GM12878 (cell line): ENCODE measurements around the gene BCL2L14. TPM values are rescaled to one million over a fixed set of nuclear protein-coding genes. Genes with fewer than 3 reads are reported as not detected.

Experiments used
- ATAC-seq: fragments of 200-7000 bp; cut with Tn5 transposase; 3 replicates; pipeline ENCODE4 v1.9.1; 2020; ENCODE audit warnings: mild to moderate bottlenecking, moderate library complexity
- BruUV-seq: library from RNA; stranded (reverse); fragments of 400-500 nt; replicated peaks from 2 replicates; lab custom pipeline; 2021; lab: Mats Ljungman, UMichigan
- CTCF ChIA-PET: fragments of 300-600 bp; sonication (Branson Sonifier 250); formaldehyde crosslinking; extraction: SDS; loops from one replicate; lab custom pipeline; 2021; ENCODE audit warnings: inconsistent platforms; lab: Yijun Ruan, JAX
- POLR2A ChIA-PET: fragments of 350-600 bp; formaldehyde crosslinking; extraction: SDS; loops from one replicate; lab custom pipeline; 2021; ENCODE audit warnings: inconsistent platforms; lab: Charles Lee
- RAD21 ChIA-PET: fragments of 300-600 bp; sonication (Branson Sonifier 250); formaldehyde crosslinking; loops from one replicate; lab custom pipeline; 2023; ENCODE audit warnings: antibody characterized with exemption; ENCODE audit not compliant: unreplicated experiment; lab: Charles Lee
- SMC1A ChIA-PET: fragments of 300-600 bp; sonication (Branson Sonifier 250); formaldehyde crosslinking; loops from one replicate; lab custom pipeline; 2023; ENCODE audit not compliant: unreplicated experiment, uncharacterized antibody; lab: Charles Lee
- DNase-seq: peaks from one replicate; pipeline ENCODE4 v3.0.0-alpha.2; 2011; ENCODE audit warnings: low read depth, low spot score
- FAIRE-seq: peaks from 3 replicates; lab custom pipeline; 2011; peaks lifted over from hg19 to GRCh38; lab: Jason Lieb, UNC
- H2AFZ ChIP-seq: 2 replicates; pipeline ENCODE4 v1.6.0; 2011; ENCODE audit warnings: low read depth, low read length, control low read depth; ENCODE audit not compliant: control insufficient read depth
- H3K27ac ChIP-seq: 2 replicates; pipeline ENCODE4 v1.5.1; 2011; ENCODE audit warnings: control low read depth; ENCODE audit not compliant: control insufficient read depth, insufficient read depth
- H3K27me3 ChIP-seq, 2 experiments: replicated peaks in 1 of 2; 2 replicates each; pipeline versions ENCODE4 v1.6.0 to v1.6.1; 2011; ENCODE audit warnings: low read length in 1 of 2; ENCODE audit not compliant: control insufficient read depth in 2 of 2, insufficient read depth in 2 of 2
- H3K36me3 ChIP-seq, 2 experiments: 2 replicates each; pipeline ENCODE4 v1.5.1; 2011; ENCODE audit warnings: low read length in 1 of 2; ENCODE audit not compliant: control insufficient read depth in 2 of 2, insufficient read depth in 2 of 2
- H3K4me1 ChIP-seq: 2 replicates; pipeline ENCODE4 v1.6.1; 2011; ENCODE audit warnings: mild to moderate bottlenecking, low read length, moderate library complexity, mixed read lengths; ENCODE audit not compliant: control insufficient read depth, insufficient read depth
- H3K4me2 ChIP-seq: 2 replicates; pipeline ENCODE4 v1.6.0; 2011; ENCODE audit warnings: control low read depth; ENCODE audit not compliant: control insufficient read depth, insufficient read depth
- H3K4me3 ChIP-seq: fragments of 200-600 bp; sonication (generic); 2 replicates; pipeline ENCODE4 v1.5.1; 2016
- H3K79me2 ChIP-seq: 2 replicates; pipeline ENCODE4 v1.6.0; 2011; ENCODE audit warnings: low read length; ENCODE audit not compliant: control insufficient read depth, insufficient read depth
- H3K9ac ChIP-seq: 2 replicates; pipeline ENCODE4 v1.8.0; 2011; ENCODE audit warnings: low read length, control low read depth, mixed read lengths; ENCODE audit not compliant: control insufficient read depth, insufficient read depth
- H3K9me3 ChIP-seq: replicated peaks from 3 replicates; pipeline ENCODE4 v1.5.1; 2011; ENCODE audit warnings: mild to moderate bottlenecking, low read length; ENCODE audit not compliant: control insufficient read depth, insufficient read depth
- H4K20me1 ChIP-seq: 2 replicates; pipeline ENCODE4 v1.6.0; 2011; ENCODE audit not compliant: control insufficient read depth, insufficient read depth
- CHD1 ChIP-seq: IDR thresholded peaks from 2 replicates; pipeline ENCODE4 v1.6.1; 2012; ENCODE audit warnings: low read depth, low read length, improper control_type of control experiment
- LARP7 ChIP-seq: fragments of 450-650 bp; IDR thresholded peaks from 2 replicates; pipeline ENCODE4 v1.6.1; 2017; ENCODE audit warnings: mild to moderate bottlenecking
- TCF7 ChIP-seq: IDR thresholded peaks from 2 replicates; pipeline ENCODE4 v1.6.1; 2014; ENCODE audit warnings: antibody characterized with exemption, borderline replicate concordance
- WGBS: methylation state at CpG from one replicate; pipeline ENCODE4 v1.1.6; 2016; ENCODE audit warnings: low lambda C conversion rate; ENCODE audit not compliant: insufficient replicate concordance, insufficient coverage; ENCODE audit errors: missing lambda C conversion rate; 5-methylcytosine and 5-hydroxymethylcytosine counted together
- in situ Hi-C: fragments of 300-500 bp; cut with MboI; formaldehyde crosslinking; loops from 9 replicates; pipeline ENCODE4 v1.14.3; 2018; ENCODE audit warnings: mixed read lengths
- intact Hi-C: fragments of 100-400 bp; cut with micrococcal nuclease; formaldehyde crosslinking; loops from one replicate; pipeline ENCODE4 v1.14.2; 2022; ENCODE audit not compliant: unreplicated experiment
- polyA plus RNA-seq, 11 experiments: library from polyadenylated mRNA; depleted of rRNA in 4 of 11; unstranded in 6 of 11; stranded (reverse) in 5 of 11; fragments of >200 nt; fragmentation: Nextera tagmentation in 4 of 11; fragmentation: Illumina TruSeq in 1 of 11; extraction: Ambion mirVana in 4 of 11; extraction: Trizol in 1 of 11; gene quantifications; 1 replicate in 1 of 11; 2 replicates in 10 of 11; pipeline versions ENCODE4 v1.2.1 to v1.2.3, GENCODE V29; 2011 to 2016; ENCODE audit warnings: inconsistent platforms in 2 of 11, missing spikeins in 2 of 11, low read depth in 1 of 11
- total RNA-seq, 4 experiments: library from RNA; depleted of rRNA in 3 of 4; stranded (reverse); fragments of >200 nt in 3 of 4; fragmentation: Illumina TruSeq in 1 of 4; extraction: Trizol in 1 of 4; gene quantifications; 2 replicates each; pipeline versions ENCODE4 v1.2.1 to v1.2.3, GENCODE V29; 2013 to 2021
- TF ChIP-seq, protein P1 (sequence below): IDR thresholded peaks from 2 replicates; pipeline ENCODE4 v1.6.1; 2012; ENCODE audit warnings: low read depth, low read length, improper control_type of control experiment
- TF ChIP-seq, protein P2 (sequence below): fragments of 150-350 bp; IDR thresholded peaks from 2 replicates; pipeline ENCODE4 v1.6.1; 2016; ENCODE audit warnings: low read depth, low read length

The BCL2L14 gene
- total and polyA plus RNA-seq, 10 of the 15 experiments (the other 5 are each of a cell fraction or from before 2014, with no cell fraction given) = 0.59 to 2.5 (median 0.90) TPM

DNA sequence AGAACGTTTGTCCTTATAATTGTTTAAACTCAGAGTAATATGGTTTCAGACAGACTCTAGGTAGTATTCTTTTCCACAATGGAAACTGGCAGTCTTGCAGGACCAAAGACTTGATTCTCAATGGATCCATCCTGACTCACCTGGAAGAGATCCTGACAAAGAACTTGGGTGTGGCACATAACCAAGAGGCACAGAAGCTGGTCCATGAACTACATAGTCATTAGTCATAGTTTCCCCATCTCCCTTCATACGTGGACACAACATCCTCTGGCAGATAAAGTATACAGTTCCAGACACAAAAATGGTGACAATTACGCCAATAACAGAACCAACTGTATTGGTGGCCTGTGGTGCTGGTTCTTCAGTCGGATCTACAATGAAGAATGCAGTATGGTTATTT is 55.8 kb downstream of the BCL2L14 start:
- TF ChIP-seq CHD1 (no peak), LARP7 (no peak), TCF7 (no peak)
- TF ChIP-seq, protein P1, sequence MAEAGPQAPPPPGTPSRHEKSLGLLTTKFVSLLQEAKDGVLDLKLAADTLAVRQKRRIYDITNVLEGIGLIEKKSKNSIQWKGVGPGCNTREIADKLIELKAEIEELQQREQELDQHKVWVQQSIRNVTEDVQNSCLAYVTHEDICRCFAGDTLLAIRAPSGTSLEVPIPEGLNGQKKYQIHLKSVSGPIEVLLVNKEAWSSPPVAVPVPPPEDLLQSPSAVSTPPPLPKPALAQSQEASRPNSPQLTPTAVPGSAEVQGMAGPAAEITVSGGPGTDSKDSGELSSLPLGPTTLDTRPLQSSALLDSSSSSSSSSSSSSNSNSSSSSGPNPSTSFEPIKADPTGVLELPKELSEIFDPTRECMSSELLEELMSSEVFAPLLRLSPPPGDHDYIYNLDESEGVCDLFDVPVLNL = no peak
- TF ChIP-seq, protein P2, sequence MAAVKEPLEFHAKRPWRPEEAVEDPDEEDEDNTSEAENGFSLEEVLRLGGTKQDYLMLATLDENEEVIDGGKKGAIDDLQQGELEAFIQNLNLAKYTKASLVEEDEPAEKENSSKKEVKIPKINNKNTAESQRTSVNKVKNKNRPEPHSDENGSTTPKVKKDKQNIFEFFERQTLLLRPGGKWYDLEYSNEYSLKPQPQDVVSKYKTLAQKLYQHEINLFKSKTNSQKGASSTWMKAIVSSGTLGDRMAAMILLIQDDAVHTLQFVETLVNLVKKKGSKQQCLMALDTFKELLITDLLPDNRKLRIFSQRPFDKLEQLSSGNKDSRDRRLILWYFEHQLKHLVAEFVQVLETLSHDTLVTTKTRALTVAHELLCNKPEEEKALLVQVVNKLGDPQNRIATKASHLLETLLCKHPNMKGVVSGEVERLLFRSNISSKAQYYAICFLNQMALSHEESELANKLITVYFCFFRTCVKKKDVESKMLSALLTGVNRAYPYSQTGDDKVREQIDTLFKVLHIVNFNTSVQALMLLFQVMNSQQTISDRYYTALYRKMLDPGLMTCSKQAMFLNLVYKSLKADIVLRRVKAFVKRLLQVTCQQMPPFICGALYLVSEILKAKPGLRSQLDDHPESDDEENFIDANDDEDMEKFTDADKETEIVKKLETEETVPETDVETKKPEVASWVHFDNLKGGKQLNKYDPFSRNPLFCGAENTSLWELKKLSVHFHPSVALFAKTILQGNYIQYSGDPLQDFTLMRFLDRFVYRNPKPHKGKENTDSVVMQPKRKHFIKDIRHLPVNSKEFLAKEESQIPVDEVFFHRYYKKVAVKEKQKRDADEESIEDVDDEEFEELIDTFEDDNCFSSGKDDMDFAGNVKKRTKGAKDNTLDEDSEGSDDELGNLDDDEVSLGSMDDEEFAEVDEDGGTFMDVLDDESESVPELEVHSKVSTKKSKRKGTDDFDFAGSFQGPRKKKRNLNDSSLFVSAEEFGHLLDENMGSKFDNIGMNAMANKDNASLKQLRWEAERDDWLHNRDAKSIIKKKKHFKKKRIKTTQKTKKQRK = no peak
- no peak for FAIRE-seq

More for the DNA sequence above, 55.8 kb downstream of the BCL2L14 start:
- Histone ChIP-seq H3K4me1 (no peaks in the 10 kb centered on the region), H3K27me3 (no peaks in the 10 kb centered on the region), H3K27ac (no peak overlapping the region), H4K20me1 (no peaks in the 10 kb centered on the region), H3K79me2 (no peaks in the 10 kb centered on the region), H3K9me3 (no peaks in the 10 kb centered on the region), H3K4me2 (no peak overlapping the region), H3K4me3 (no peak overlapping the region), H3K9ac (no peak overlapping the region), H2AFZ (no peak overlapping the region), H3K36me3 (peaks cover 0 to 7% of the 10 kb centered on the region in 2 experiments; a peak in 2 of 4 replicates)
- SMC1A ChIA-PET = interaction anchor here (1.0 to 2.6 kb wide), 2 partner anchors 12 to 14 kb away, joined by 4 to 10 read pairs; no protein-coding TSS in a partner anchor
- in situ Hi-C loops (no loop called here), intact Hi-C loops (no loop called here)
- ATAC-seq (no peak), DNase-seq (no peak)
- BruUV-seq = no TSS peak
- POLR2A ChIA-PET = no interaction called here
- RAD21 ChIA-PET = no interaction called here
- WGBS = 62% methylated on average over 4 of the region's 4 CpGs
- CTCF ChIA-PET = interaction anchor here (1.4 kb wide), 1 partner anchor 208 kb away, joined by 3 read pairs; no protein-coding TSS in a partner anchor
